ENCODE measurements around the gene CAMTA1.

CAMTA1 gene

GRCh38 chr1:6757719-6758435, 27.4 kb upstream of the CAMTA1 start:
- Histone ChIP-seq H3K4me3 (ENCODE audit: low read length) (no peak overlapping the region), H3K4me2 (ENCODE audit: low read depth, low read length) (no peak overlapping the region), H3K9ac (ENCODE audit: low read length) (no peak overlapping the region), H2AFZ (ENCODE audit: low read length) (no peak overlapping the region), H3K9me3 (replicated peaks; ENCODE audit: insufficient read depth, low read length) (no peaks in the 10 kb centered on the region), H3K36me3 (replicated peaks; ENCODE audit: insufficient read depth, low read length) (no peaks in the 10 kb centered on the region), H4K20me1 (ENCODE audit: insufficient read depth, low read length) (no peaks in the 10 kb centered on the region), H3F3A (ENCODE audit: insufficient read depth, low read length) (no peaks in the 10 kb centered on the region), H3K79me2 (ENCODE audit: low read length) (no peaks in the 10 kb centered on the region), H3K4me1 (ENCODE audit: low read length) (no peaks in the 10 kb centered on the region), H3K9me2 (replicated peaks; ENCODE audit: insufficient read depth, low read length) (no peaks in the 10 kb centered on the region), H3K27me3 (replicated peaks; ENCODE audit: insufficient read depth, low read length) (peaks cover 81% of the 10 kb centered on the region), H3K27ac (ENCODE audit: low read length) (no peak overlapping the region)
- DNase-seq: no peak
- no peak for TF ChIP-seq CTCF (IDR thresholded peaks at IDR 0.05; ENCODE audit: low read length)
- no peak for TF ChIP-seq EZH2phosphoT487 (IDR thresholded peaks at IDR 0.05; ENCODE audit: low read length)
- no peak for TF ChIP-seq EZH2 (optimal IDR thresholded peaks at IDR 0.05; ENCODE audit: low read depth, low read length)

- peaks cover 83% of the 10 kb centered on the region for H3K27me3 ChIP-seq (replicated peaks; ENCODE audit: insufficient read depth, low read length)
- H4K20me1 ChIP-seq (ENCODE audit: insufficient read depth, low read length): no peaks in the 10 kb centered on the region
- H3K9me3 ChIP-seq (replicated peaks; ENCODE audit: insufficient read depth, low read length): no peaks in the 10 kb centered on the region
- TF ChIP-seq EZH2 (optimal IDR thresholded peaks at IDR 0.05; ENCODE audit: low read depth, low read length) (no peak), EZH2phosphoT487 (IDR thresholded peaks at IDR 0.05; ENCODE audit: low read length) (no peak), CTCF (IDR thresholded peaks at IDR 0.05; ENCODE audit: low read length) (no peak)
- H3K27ac ChIP-seq (ENCODE audit: low read length): no peak overlapping the region
- DNase-seq: no peak
- no peaks in the 10 kb centered on the region for H3K79me2 ChIP-seq (ENCODE audit: low read length)
- H2AFZ ChIP-seq (ENCODE audit: low read length): no peak overlapping the region
- H3K9me2 ChIP-seq (replicated peaks; ENCODE audit: insufficient read depth, low read length): no peaks in the 10 kb centered on the region
- no peak overlapping the region for H3K4me2 ChIP-seq (ENCODE audit: low read depth, low read length)
- H3K36me3 ChIP-seq (replicated peaks; ENCODE audit: insufficient read depth, low read length): no peaks in the 10 kb centered on the region
- no peak overlapping the region for H3K9ac ChIP-seq (ENCODE audit: low read length)
- no peaks in the 10 kb centered on the region for H3K4me1 ChIP-seq (ENCODE audit: low read length)
- no peaks in the 10 kb centered on the region for H3F3A ChIP-seq (ENCODE audit: insufficient read depth, low read length)
- H3K4me3 ChIP-seq (ENCODE audit: low read length): no peak overlapping the region
These were observed 24.0 kb upstream of the CAMTA1 start for GRCh38 chr1:6761196-6761737.

GRCh38 chr1:6762060-6762459, 23.2 kb upstream of the CAMTA1 start:
- no peak overlapping the region for H2AFZ ChIP-seq (ENCODE audit: low read length)

More at GRCh38 chr1:6762060-6762459, 23.2 kb upstream of the CAMTA1 start:
- DNase-seq: no peak
- Histone ChIP-seq H3K9me3 (replicated peaks; ENCODE audit: insufficient read depth, low read length) (no peaks in the 10 kb centered on the region), H3F3A (ENCODE audit: insufficient read depth, low read length) (no peaks in the 10 kb centered on the region), H3K79me2 (ENCODE audit: low read length) (no peaks in the 10 kb centered on the region), H3K27ac (ENCODE audit: low read length) (no peak overlapping the region), H3K4me2 (ENCODE audit: low read depth, low read length) (no peak overlapping the region), H3K9me2 (replicated peaks; ENCODE audit: insufficient read depth, low read length) (no peaks in the 10 kb centered on the region), H3K4me1 (ENCODE audit: low read length) (no peaks in the 10 kb centered on the region), H4K20me1 (ENCODE audit: insufficient read depth, low read length) (no peaks in the 10 kb centered on the region), H3K36me3 (replicated peaks; ENCODE audit: insufficient read depth, low read length) (no peaks in the 10 kb centered on the region), H3K27me3 (replicated peaks; ENCODE audit: insufficient read depth, low read length) (peaks cover 76% of the 10 kb centered on the region), H3K4me3 (ENCODE audit: low read length) (no peak overlapping the region), H3K9ac (ENCODE audit: low read length) (no peak overlapping the region)
- TF ChIP-seq EZH2 (optimal IDR thresholded peaks at IDR 0.05; ENCODE audit: low read depth, low read length) (no peak), CTCF (IDR thresholded peaks at IDR 0.05; ENCODE audit: low read length) (no peak), EZH2phosphoT487 (IDR thresholded peaks at IDR 0.05; ENCODE audit: low read length) (no peak)
